GM12878 (cell line): Measurements from ENCODE around the gene PITPNM3. TPM values are rescaled to one million over a fixed set of nuclear protein-coding genes. Genes with fewer than 3 reads are reported as not detected.

Experiments
- ATAC-seq: fragments of 200-7000 bp; cut with Tn5 transposase; 3 replicates; pipeline ENCODE4 v1.9.1; 2020; ENCODE audit warnings: mild to moderate bottlenecking, moderate library complexity
- BruUV-seq: library from RNA; stranded (reverse); fragments of 400-500 nt; replicated peaks from 2 replicates; lab custom pipeline; 2021; lab: Mats Ljungman, UMichigan
- CTCF ChIA-PET: fragments of 300-600 bp; sonication (Branson Sonifier 250); formaldehyde crosslinking; extraction: SDS; loops from one replicate; lab custom pipeline; 2021; ENCODE audit warnings: inconsistent platforms; lab: Yijun Ruan, JAX
- POLR2A ChIA-PET: fragments of 350-600 bp; formaldehyde crosslinking; extraction: SDS; loops from one replicate; lab custom pipeline; 2021; ENCODE audit warnings: inconsistent platforms; lab: Charles Lee
- RAD21 ChIA-PET: fragments of 300-600 bp; sonication (Branson Sonifier 250); formaldehyde crosslinking; loops from one replicate; lab custom pipeline; 2023; ENCODE audit warnings: antibody characterized with exemption; ENCODE audit not compliant: unreplicated experiment; lab: Charles Lee
- SMC1A ChIA-PET: fragments of 300-600 bp; sonication (Branson Sonifier 250); formaldehyde crosslinking; loops from one replicate; lab custom pipeline; 2023; ENCODE audit not compliant: unreplicated experiment, uncharacterized antibody; lab: Charles Lee
- DNase-seq: peaks from one replicate; pipeline ENCODE4 v3.0.0-alpha.2; 2011; ENCODE audit warnings: low read depth, low spot score
- FAIRE-seq: peaks from 3 replicates; lab custom pipeline; 2011; peaks lifted over from hg19 to GRCh38; lab: Jason Lieb, UNC
- H2AFZ ChIP-seq: 2 replicates; pipeline ENCODE4 v1.6.0; 2011; ENCODE audit warnings: low read depth, low read length, control low read depth; ENCODE audit not compliant: control insufficient read depth
- H3K27ac ChIP-seq: 2 replicates; pipeline ENCODE4 v1.5.1; 2011; ENCODE audit warnings: control low read depth; ENCODE audit not compliant: control insufficient read depth, insufficient read depth
- H3K27me3 ChIP-seq, 2 experiments: replicated peaks in 1 of 2; 2 replicates each; pipeline versions ENCODE4 v1.6.0 to v1.6.1; 2011; ENCODE audit warnings: low read length in 1 of 2; ENCODE audit not compliant: control insufficient read depth in 2 of 2, insufficient read depth in 2 of 2
- H3K36me3 ChIP-seq, 2 experiments: 2 replicates each; pipeline ENCODE4 v1.5.1; 2011; ENCODE audit warnings: low read length in 1 of 2; ENCODE audit not compliant: control insufficient read depth in 2 of 2, insufficient read depth in 2 of 2
- H3K4me1 ChIP-seq: 2 replicates; pipeline ENCODE4 v1.6.1; 2011; ENCODE audit warnings: mild to moderate bottlenecking, low read length, moderate library complexity, mixed read lengths; ENCODE audit not compliant: control insufficient read depth, insufficient read depth
- H3K4me2 ChIP-seq: 2 replicates; pipeline ENCODE4 v1.6.0; 2011; ENCODE audit warnings: control low read depth; ENCODE audit not compliant: control insufficient read depth, insufficient read depth
- H3K4me3 ChIP-seq: fragments of 200-600 bp; sonication (generic); 2 replicates; pipeline ENCODE4 v1.5.1; 2016
- H3K79me2 ChIP-seq: 2 replicates; pipeline ENCODE4 v1.6.0; 2011; ENCODE audit warnings: low read length; ENCODE audit not compliant: control insufficient read depth, insufficient read depth
- H3K9ac ChIP-seq: 2 replicates; pipeline ENCODE4 v1.8.0; 2011; ENCODE audit warnings: low read length, control low read depth, mixed read lengths; ENCODE audit not compliant: control insufficient read depth, insufficient read depth
- H3K9me3 ChIP-seq: replicated peaks from 3 replicates; pipeline ENCODE4 v1.5.1; 2011; ENCODE audit warnings: mild to moderate bottlenecking, low read length; ENCODE audit not compliant: control insufficient read depth, insufficient read depth
- H4K20me1 ChIP-seq: 2 replicates; pipeline ENCODE4 v1.6.0; 2011; ENCODE audit not compliant: control insufficient read depth, insufficient read depth
- CBFB ChIP-seq: IDR thresholded peaks from 2 replicates; pipeline ENCODE4 v1.6.1; 2016; ENCODE audit warnings: antibody characterized with exemption, low read depth
- CBX3 ChIP-seq: fragments of 200-600 bp; sonication (generic); IDR thresholded peaks from 2 replicates; pipeline ENCODE4 v1.6.1; 2016; ENCODE audit warnings: low read depth, borderline replicate concordance
- CEBPB ChIP-seq, 2 experiments: fragments of 150-350 bp in 1 of 2; IDR thresholded peaks; 2 replicates each; pipeline ENCODE4 v1.6.1; 2012 to 2014; ENCODE audit warnings: low read depth in 2 of 2, low read length in 2 of 2, borderline replicate concordance in 1 of 2, inconsistent platforms in 1 of 2
- CREB1 ChIP-seq: IDR thresholded peaks from 2 replicates; pipeline ENCODE4 v1.6.1; 2012; ENCODE audit warnings: low read depth, mild to moderate bottlenecking, inconsistent platforms
- CREM ChIP-seq: IDR thresholded peaks from 2 replicates; pipeline ENCODE4 v1.6.1; 2014; ENCODE audit warnings: antibody characterized with exemption, low read depth
- IRF4 ChIP-seq: IDR thresholded peaks from 2 replicates; pipeline ENCODE4 v1.6.1; 2011; ENCODE audit warnings: low read depth, low read length
- NBN ChIP-seq: fragments of 450-650 bp; IDR thresholded peaks from 2 replicates; pipeline ENCODE4 v1.6.1; 2016
- RELB ChIP-seq: fragments of 450-650 bp; IDR thresholded peaks from 2 replicates; pipeline ENCODE4 v1.6.1; 2017; ENCODE audit warnings: low read depth, mild to moderate bottlenecking, moderate library complexity
- SMAD5 ChIP-seq: IDR thresholded peaks from 2 replicates; pipeline ENCODE4 v1.6.1; 2016; ENCODE audit warnings: antibody characterized with exemption, low read depth
- TBL1XR1 ChIP-seq: IDR thresholded peaks from 2 replicates; pipeline ENCODE4 v1.6.1; 2012; ENCODE audit warnings: low read depth, low read length, improper control_type of control experiment
- TCF7 ChIP-seq: IDR thresholded peaks from 2 replicates; pipeline ENCODE4 v1.6.1; 2014; ENCODE audit warnings: antibody characterized with exemption, borderline replicate concordance
- ZSCAN29 ChIP-seq: fragments of 450-650 bp; IDR thresholded peaks from 2 replicates; pipeline ENCODE4 v1.6.1; 2017; ENCODE audit warnings: mild to moderate bottlenecking, moderate library complexity
- WGBS: methylation state at CpG from one replicate; pipeline ENCODE4 v1.1.6; 2016; ENCODE audit warnings: low lambda C conversion rate; ENCODE audit not compliant: insufficient replicate concordance, insufficient coverage; ENCODE audit errors: missing lambda C conversion rate; 5-methylcytosine and 5-hydroxymethylcytosine counted together
- in situ Hi-C: fragments of 300-500 bp; cut with MboI; formaldehyde crosslinking; loops from 9 replicates; pipeline ENCODE4 v1.14.3; 2018; ENCODE audit warnings: mixed read lengths
- intact Hi-C: fragments of 100-400 bp; cut with micrococcal nuclease; formaldehyde crosslinking; loops from one replicate; pipeline ENCODE4 v1.14.2; 2022; ENCODE audit not compliant: unreplicated experiment
- polyA plus RNA-seq, 11 experiments: library from polyadenylated mRNA; depleted of rRNA in 4 of 11; unstranded in 6 of 11; stranded (reverse) in 5 of 11; fragments of >200 nt; fragmentation: Nextera tagmentation in 4 of 11; fragmentation: Illumina TruSeq in 1 of 11; extraction: Ambion mirVana in 4 of 11; extraction: Trizol in 1 of 11; gene quantifications; 1 replicate in 1 of 11; 2 replicates in 10 of 11; pipeline versions ENCODE4 v1.2.1 to v1.2.3, GENCODE V29; 2011 to 2016; ENCODE audit warnings: inconsistent platforms in 2 of 11, missing spikeins in 2 of 11, low read depth in 1 of 11
- total RNA-seq, 4 experiments: library from RNA; depleted of rRNA in 3 of 4; stranded (reverse); fragments of >200 nt in 3 of 4; fragmentation: Illumina TruSeq in 1 of 4; extraction: Trizol in 1 of 4; gene quantifications; 2 replicates each; pipeline versions ENCODE4 v1.2.1 to v1.2.3, GENCODE V29; 2013 to 2021
- TF ChIP-seq, protein P1 (sequence below): IDR thresholded peaks from 2 replicates; pipeline ENCODE4 v1.6.1; 2012; ENCODE audit warnings: low read depth, low read length, improper control_type of control experiment
- TF ChIP-seq, protein P2 (sequence below): fragments of 450-650 bp; formaldehyde crosslinking; IDR thresholded peaks from 2 replicates; pipeline ENCODE4 v1.5.0; 2022; ENCODE audit warnings: mild to moderate bottlenecking, missing genetic modification characterization

PITPNM3 gene
- total and polyA plus RNA-seq, 10 of the 15 experiments (the other 5 are each of a cell fraction or from before 2014, with no cell fraction given): 0.02 to 0.49 (median 0.19) TPM; not detected in 1

DNA sequence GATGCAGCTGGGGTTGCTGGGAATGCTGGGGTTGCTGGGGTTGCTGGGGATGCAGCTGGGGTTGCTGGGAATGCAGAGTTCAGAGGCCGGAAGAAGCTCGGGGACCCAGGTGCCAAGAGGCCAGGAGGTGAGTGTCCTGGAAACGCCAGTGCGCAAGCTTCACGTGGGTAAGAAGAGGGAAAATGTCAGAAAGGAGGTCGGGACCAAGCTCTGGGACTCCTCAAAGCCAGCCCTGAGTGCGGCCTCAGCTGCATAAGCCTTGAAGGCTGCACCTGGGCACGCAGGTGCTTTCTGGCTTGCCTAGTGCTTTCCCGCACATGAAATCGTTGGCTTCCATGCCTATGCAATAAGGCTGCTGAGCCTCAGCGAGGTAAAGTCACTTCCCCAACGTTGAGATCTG lies 48.3 kb downstream of the PITPNM3 start:
- ChIA-PET SMC1A (no interaction called here), RAD21 (no interaction called here), POLR2A (no interaction called here), CTCF (no interaction called here)
- Histone ChIP-seq H3K27ac (no peak overlapping the region), H3K9me3 (no peaks in the 10 kb centered on the region), H3K27me3 (no peaks in the 10 kb centered on the region), H4K20me1 (no peaks in the 10 kb centered on the region), H3K36me3 (no peaks in the 10 kb centered on the region), H3K4me1 (no peaks in the 10 kb centered on the region), H3K79me2 (no peaks in the 10 kb centered on the region), H3K9ac (no peak overlapping the region), H3K4me3 (no peak overlapping the region), H2AFZ (no peak overlapping the region), H3K4me2 (no peak overlapping the region)
- ATAC-seq (no peak), DNase-seq (no peak), FAIRE-seq (no peak)
- BruUV-seq: no TSS peak
- TF ChIP-seq CREM (no peak), RELB (no peak), NBN (no peak), TCF7 (no peak), IRF4 (no peak), TBL1XR1 (no peak), CEBPB (IDR thresholded peaks at IDR 0.05; ENCODE audit: borderline replicate concordance in 1 of 2, low read depth in 2 of 2, low read length in 2 of 2) (no peak), CREB1 (no peak), SMAD5 (no peak), ZSCAN29 (no peak), CBFB (no peak), CBX3 (no peak)
- TF ChIP-seq, protein P1, sequence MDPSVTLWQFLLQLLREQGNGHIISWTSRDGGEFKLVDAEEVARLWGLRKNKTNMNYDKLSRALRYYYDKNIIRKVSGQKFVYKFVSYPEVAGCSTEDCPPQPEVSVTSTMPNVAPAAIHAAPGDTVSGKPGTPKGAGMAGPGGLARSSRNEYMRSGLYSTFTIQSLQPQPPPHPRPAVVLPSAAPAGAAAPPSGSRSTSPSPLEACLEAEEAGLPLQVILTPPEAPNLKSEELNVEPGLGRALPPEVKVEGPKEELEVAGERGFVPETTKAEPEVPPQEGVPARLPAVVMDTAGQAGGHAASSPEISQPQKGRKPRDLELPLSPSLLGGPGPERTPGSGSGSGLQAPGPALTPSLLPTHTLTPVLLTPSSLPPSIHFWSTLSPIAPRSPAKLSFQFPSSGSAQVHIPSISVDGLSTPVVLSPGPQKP: no peak
- TF ChIP-seq, protein P2, sequence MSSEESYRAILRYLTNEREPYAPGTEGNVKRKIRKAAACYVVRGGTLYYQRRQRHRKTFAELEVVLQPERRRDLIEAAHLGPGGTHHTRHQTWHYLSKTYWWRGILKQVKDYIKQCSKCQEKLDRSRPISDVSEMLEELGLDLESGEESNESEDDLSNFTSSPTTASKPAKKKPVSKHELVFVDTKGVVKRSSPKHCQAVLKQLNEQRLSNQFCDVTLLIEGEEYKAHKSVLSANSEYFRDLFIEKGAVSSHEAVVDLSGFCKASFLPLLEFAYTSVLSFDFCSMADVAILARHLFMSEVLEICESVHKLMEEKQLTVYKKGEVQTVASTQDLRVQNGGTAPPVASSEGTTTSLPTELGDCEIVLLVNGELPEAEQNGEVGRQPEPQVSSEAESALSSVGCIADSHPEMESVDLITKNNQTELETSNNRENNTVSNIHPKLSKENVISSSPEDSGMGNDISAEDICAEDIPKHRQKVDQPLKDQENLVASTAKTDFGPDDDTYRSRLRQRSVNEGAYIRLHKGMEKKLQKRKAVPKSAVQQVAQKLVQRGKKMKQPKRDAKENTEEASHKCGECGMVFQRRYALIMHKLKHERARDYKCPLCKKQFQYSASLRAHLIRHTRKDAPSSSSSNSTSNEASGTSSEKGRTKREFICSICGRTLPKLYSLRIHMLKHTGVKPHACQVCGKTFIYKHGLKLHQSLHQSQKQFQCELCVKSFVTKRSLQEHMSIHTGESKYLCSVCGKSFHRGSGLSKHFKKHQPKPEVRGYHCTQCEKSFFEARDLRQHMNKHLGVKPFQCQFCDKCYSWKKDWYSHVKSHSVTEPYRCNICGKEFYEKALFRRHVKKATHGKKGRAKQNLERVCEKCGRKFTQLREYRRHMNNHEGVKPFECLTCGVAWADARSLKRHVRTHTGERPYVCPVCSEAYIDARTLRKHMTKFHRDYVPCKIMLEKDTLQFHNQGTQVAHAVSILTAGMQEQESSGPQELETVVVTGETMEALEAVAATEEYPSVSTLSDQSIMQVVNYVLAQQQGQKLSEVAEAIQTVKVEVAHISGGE: no peak
- in situ Hi-C loops: no loop called here
- intact Hi-C loops: no loop called here
- WGBS: 28% methylated on average over 12 of the region's 12 CpGs
